ENCODE measurements around the gene AMACR.

GRCh38 chr5:34016222-34016621, 8.4 kb upstream of the AMACR start:
- TF ChIP-seq CTCF (conservative IDR thresholded peaks at IDR 0.05) = no peak
- no peak for TF ChIP-seq ZFX (IDR thresholded peaks at IDR 0.05)
